ENCODE results near the gene POP5.

Gene POP5

DNA sequence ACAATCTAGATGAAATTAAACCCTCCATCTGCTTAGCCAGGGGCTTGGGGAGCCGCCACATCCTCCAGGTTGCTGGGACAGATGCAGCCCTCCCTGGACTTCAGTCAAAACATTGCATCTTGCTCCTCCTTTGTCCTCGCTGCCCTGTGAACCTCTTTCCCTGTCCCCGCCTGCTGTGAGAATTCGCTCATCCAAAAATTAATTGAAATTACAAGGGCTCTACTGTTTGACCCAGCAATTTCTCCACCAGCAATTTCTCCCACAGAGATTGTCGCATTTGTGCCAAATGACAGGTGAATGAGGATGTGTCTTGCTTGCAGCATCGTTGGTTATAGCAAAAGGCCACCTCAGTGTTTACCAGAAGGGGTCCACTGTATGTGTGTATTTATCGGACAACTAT, 5.0 kb upstream of the POP5 start:
- Histone ChIP-seq H3K9me2 (ENCODE audit: low read depth, low read length) (no peaks in the 10 kb centered on the region), H3K4me2 (ENCODE audit: low read length) (no peak overlapping the region), H3K27me3 (ENCODE audit: insufficient read depth, low read length) (peaks cover 3% of the 10 kb centered on the region), H3K4me1 (ENCODE audit: insufficient read depth, low read length, severe bottlenecking) (peaks cover 28% of the 10 kb centered on the region), H4K20me1 (ENCODE audit: insufficient read depth, low read length) (no peaks in the 10 kb centered on the region), H3K4me3 (ENCODE audit: low read depth, low read length, poor library complexity, severe bottlenecking) (no peak overlapping the region), H3K9me3 (ENCODE audit: low read length) (no peaks in the 10 kb centered on the region), H2AFZ (ENCODE audit: low read length) (no peak overlapping the region), H3K9ac (ENCODE audit: low read length) (no peak overlapping the region), H3K36me3 (ENCODE audit: insufficient read depth, low read length) (no peaks in the 10 kb centered on the region), H3F3A (ENCODE audit: insufficient read depth, low read length) (no peaks in the 10 kb centered on the region), H3K27ac (ENCODE audit: low read depth, low read length, poor library complexity, severe bottlenecking) (no peak overlapping the region), H3K79me2 (ENCODE audit: insufficient read depth, low read length) (no peaks in the 10 kb centered on the region)
- TF ChIP-seq, protein P1, sequence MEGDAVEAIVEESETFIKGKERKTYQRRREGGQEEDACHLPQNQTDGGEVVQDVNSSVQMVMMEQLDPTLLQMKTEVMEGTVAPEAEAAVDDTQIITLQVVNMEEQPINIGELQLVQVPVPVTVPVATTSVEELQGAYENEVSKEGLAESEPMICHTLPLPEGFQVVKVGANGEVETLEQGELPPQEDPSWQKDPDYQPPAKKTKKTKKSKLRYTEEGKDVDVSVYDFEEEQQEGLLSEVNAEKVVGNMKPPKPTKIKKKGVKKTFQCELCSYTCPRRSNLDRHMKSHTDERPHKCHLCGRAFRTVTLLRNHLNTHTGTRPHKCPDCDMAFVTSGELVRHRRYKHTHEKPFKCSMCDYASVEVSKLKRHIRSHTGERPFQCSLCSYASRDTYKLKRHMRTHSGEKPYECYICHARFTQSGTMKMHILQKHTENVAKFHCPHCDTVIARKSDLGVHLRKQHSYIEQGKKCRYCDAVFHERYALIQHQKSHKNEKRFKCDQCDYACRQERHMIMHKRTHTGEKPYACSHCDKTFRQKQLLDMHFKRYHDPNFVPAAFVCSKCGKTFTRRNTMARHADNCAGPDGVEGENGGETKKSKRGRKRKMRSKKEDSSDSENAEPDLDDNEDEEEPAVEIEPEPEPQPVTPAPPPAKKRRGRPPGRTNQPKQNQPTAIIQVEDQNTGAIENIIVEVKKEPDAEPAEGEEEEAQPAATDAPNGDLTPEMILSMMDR (IDR thresholded peaks at IDR 0.05; ENCODE audit: low read length), result no peak
- no peak for TF ChIP-seq EZH2 (IDR thresholded peaks at IDR 0.05; ENCODE audit: borderline replicate concordance, low read length)

DNA sequence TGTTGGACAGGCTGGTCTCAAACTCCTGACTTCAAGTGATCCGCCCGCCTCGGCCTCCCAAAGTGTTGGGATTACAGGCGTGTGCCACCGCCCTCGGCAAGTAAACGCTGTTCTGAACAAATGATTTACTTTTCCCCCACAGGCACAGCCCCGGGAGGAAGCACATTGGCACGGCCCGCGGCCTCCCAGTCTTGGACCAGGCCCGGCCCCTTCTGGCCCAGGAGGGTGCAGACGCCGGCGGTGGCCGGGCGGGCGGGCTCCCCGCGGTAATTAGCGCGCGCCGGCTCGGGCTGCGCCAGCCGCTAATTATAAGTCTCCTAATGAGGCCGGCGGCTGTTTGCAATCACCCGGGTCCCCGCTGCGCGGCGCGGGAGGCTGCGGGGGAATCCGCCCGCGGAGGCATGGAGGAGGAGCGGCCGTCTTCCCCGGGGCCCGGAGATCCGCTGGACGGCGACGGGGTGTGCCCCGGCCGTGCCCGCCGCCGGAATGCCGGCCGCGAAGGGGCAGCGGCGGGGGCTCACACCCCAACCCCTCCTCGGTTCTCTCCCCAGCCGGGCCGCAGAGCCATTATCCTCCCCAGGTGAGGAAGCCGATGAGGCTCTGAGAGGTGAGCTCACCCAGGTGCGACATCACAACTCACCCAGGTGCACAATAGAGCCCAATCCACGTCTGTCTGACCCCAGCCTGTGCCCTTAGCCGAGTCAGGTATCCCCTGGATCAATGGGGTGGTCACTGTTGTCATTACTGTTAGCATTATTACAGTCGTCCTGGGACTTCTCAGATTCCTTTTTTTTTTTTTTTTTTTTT, 3.3 kb upstream of the POP5 start:
- Histone ChIP-seq H2AFZ (ENCODE audit: low read length) (no peak overlapping the region), H3K9ac (ENCODE audit: low read length) (peak overlapping the region; percentile 33; the same call in 1 of the 2 replicates), H3K79me2 (ENCODE audit: insufficient read depth, low read length) (0 out of 2 replicates have a peak, but pooled peaks cover 6% of the 10 kb centered on the region), H3F3A (ENCODE audit: insufficient read depth, low read length) (no peaks in the 10 kb centered on the region), H3K4me3 (ENCODE audit: low read depth, low read length, poor library complexity, severe bottlenecking) (peak overlapping the region; percentile 44), H3K4me2 (ENCODE audit: low read length) (peak overlapping the region; percentile 67), H4K20me1 (ENCODE audit: insufficient read depth, low read length) (no peaks in the 10 kb centered on the region), H3K9me3 (ENCODE audit: low read length) (no peaks in the 10 kb centered on the region), H3K36me3 (ENCODE audit: insufficient read depth, low read length) (peaks cover 7% of the 10 kb centered on the region), H3K4me1 (ENCODE audit: insufficient read depth, low read length, severe bottlenecking) (peaks cover 36% of the 10 kb centered on the region), H3K9me2 (ENCODE audit: low read depth, low read length) (no peaks in the 10 kb centered on the region), H3K27me3 (ENCODE audit: insufficient read depth, low read length) (peaks cover 3% of the 10 kb centered on the region; the same call in 1 of the 2 replicates), H3K27ac (ENCODE audit: low read depth, low read length, poor library complexity, severe bottlenecking) (no peak overlapping the region)
- TF ChIP-seq, protein P1 (IDR thresholded peaks at IDR 0.05; ENCODE audit: low read length), result peak; percentile 36
- TF ChIP-seq EZH2 (IDR thresholded peaks at IDR 0.05; ENCODE audit: borderline replicate concordance, low read length), result no peak

DNA sequence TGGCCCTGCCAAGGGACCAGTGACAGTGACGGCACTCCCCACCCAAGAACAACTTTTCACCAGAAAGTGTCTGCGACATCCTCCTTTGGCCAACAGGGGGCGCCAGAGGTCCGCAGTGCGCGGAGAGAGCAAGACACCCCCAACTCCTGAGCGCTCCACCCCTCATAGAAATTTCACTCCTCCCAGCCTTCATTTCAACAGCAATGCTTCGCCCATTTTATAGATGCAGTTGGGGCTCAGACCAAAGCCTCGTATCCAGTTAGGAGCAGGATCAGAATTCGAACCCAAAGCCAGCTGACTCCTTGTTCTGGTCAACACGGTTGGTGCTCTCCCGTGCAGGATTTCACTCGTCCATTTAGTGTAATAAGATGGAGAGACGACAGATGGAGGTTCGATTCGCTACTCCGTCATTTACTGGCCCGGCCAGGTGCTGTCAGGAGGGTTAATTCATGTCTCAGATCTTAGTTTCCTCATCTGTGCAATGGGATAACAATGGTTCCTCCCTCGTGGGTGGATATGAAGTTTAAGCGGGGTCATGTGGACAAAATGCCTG, 2.4 kb upstream of the POP5 start:
- H3K36me3 ChIP-seq (ENCODE audit: insufficient read depth, low read length), result peaks cover 17% of the 10 kb centered on the region
- peaks cover 3% of the 10 kb centered on the region; the same call in 1 of the 2 replicates for H3K27me3 ChIP-seq (ENCODE audit: insufficient read depth, low read length)
- H3K4me3 ChIP-seq (ENCODE audit: low read depth, low read length, poor library complexity, severe bottlenecking), result peak overlapping the region; percentile 44
- H4K20me1 ChIP-seq (ENCODE audit: insufficient read depth, low read length), result no peaks in the 10 kb centered on the region
- H3K79me2 ChIP-seq (ENCODE audit: insufficient read depth, low read length), result 0 out of 2 replicates have a peak, but pooled peaks cover 6% of the 10 kb centered on the region
- no peak overlapping the region for H3K27ac ChIP-seq (ENCODE audit: low read depth, low read length, poor library complexity, severe bottlenecking)
- no peaks in the 10 kb centered on the region for H3K9me2 ChIP-seq (ENCODE audit: low read depth, low read length)
- TF ChIP-seq, protein P1 (IDR thresholded peaks at IDR 0.05; ENCODE audit: low read length), result peak; percentile 92
- TF ChIP-seq EZH2 (IDR thresholded peaks at IDR 0.05; ENCODE audit: borderline replicate concordance, low read length), result no peak
- peak overlapping the region; percentile 67 for H3K4me2 ChIP-seq (ENCODE audit: low read length)
- peaks cover 36% of the 10 kb centered on the region for H3K4me1 ChIP-seq (ENCODE audit: insufficient read depth, low read length, severe bottlenecking)
- H3F3A ChIP-seq (ENCODE audit: insufficient read depth, low read length), result no peaks in the 10 kb centered on the region
- no peak overlapping the region; the same call in 1 of the 2 replicates for H3K9ac ChIP-seq (ENCODE audit: low read length)
- no peak overlapping the region for H2AFZ ChIP-seq (ENCODE audit: low read length)
- no peaks in the 10 kb centered on the region for H3K9me3 ChIP-seq (ENCODE audit: low read length)
